GM19193 (cell line): ENCODE data around the gene QKI.

Experiments
- POLR2A ChIP-seq: IDR thresholded peaks from 4 replicates; pipeline ENCODE4 v1.6.1; 2011; ENCODE audit not compliant: insufficient read depth, insufficient read length; ENCODE audit errors: extremely low read depth

The QKI gene

GRCh38 chr6:163444077-163444476 lies 29.6 kb downstream of the QKI start:
- no peak for TF ChIP-seq POLR2A

- TF ChIP-seq POLR2A, result no peak
Measured at GRCh38 chr6:163446549-163446948, 32.0 kb downstream of the QKI start.

- no peak for TF ChIP-seq POLR2A
Measured at GRCh38 chr6:163449076-163449475, 34.6 kb downstream of the QKI start.

GRCh38 chr6:163454425-163454824 lies 39.9 kb downstream of the QKI start:
- TF ChIP-seq POLR2A, result no peak

DNA sequence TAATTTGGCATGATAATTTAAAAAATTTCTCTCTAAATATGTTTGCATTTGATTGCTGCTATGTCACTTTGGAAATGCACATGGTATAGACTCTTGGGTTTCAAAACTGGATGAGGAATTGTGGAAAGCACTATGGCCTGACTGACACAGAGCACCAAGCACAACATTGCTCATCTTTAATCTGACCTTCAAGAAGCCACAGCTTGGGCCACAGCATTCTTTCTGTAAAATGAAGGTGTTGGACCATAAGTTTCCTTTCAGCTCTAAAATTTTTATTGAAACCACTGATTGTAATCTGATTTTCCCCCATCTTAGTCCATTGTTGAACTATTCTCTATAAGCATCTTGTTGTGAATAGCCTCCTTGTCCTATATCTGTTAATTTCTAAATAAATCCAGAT lies 41.0 kb downstream of the QKI start:
- TF ChIP-seq POLR2A, result no peak

DNA sequence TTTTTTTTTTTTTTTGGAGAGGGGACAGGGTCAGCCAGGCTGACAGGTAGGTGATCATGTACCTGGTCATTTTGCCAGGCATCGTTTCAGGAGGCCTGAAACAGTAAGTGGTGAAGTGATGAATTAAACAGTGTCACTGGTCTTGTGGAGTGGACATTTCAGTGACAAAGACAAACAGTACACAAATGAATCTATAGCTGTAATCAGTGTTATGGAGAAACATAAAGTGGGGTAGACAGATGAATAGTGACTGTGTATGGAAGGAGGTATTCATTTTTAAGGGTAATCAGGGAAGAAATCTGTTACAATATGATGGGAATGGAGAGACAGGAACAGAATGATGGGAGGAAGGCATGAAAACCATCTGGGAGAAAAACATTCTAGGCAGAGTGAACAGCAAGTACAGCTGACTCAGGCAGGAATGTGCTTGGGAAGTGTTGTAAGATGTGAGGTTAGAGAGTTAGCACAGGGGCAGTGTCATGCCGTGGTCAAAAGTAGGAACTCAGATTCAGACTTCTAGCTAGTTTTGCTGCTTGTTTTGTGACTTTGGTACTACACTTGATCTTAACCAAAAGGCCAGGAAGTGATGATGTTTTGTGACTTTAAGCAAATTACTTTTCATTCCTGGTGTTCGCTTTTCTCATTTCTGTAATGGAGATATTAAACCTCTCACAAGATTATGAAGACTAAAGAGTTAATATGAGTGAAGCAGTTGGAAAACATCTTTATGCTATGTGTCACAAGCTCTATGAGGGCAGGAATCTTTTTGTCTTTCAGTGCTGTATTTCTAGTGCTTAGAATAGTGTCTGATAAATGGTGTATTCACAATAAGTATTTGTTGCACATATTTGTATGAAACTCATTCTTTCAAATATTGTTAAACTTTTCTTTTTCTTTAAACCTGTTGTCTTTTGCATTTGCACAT lies 43.4 kb downstream of the QKI start:
- no peak for TF ChIP-seq POLR2A

DNA sequence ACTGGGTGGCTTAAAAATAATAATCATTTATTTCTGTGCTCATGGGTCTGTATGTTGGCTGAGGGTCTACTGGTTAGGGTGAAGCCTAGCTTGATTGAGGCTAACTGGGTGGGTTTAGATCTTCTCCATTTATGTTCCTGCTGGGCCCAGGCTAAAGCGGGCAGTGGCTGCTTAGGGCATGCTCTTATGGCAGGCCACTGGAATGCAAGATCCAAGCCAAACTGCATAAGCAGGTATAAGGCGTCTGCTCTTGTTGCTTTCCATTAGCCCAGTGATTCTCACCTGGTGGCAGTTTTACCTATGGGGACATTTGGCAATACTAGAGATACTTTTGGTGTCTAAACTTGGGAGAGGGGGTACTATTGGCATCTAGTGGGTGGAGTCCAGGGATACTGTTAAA lies 44.5 kb downstream of the QKI start:
- no peak for TF ChIP-seq POLR2A

DNA sequence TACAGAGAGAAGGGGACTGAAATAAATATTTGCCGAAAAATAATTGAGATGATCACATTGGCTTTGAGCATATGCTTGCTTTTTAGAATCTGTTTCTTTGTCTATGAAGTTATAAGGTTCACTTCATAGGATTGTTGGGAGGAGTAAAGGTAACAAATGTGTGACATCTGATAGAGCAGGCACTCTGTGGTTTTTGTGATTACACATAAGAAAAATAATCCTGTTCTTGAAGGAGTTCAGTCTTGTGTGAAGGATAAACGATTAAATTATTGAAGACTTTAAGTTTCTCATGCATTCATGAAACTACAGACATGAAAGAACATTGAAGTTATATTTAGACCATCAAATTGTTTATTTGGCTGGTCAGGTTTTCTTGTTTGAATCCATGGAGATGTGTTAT lies 45.0 kb downstream of the QKI start:
- TF ChIP-seq POLR2A, result no peak

GRCh38 chr6:163460307-163460782 lies 45.8 kb downstream of the QKI start:
- no peak for TF ChIP-seq POLR2A

DNA sequence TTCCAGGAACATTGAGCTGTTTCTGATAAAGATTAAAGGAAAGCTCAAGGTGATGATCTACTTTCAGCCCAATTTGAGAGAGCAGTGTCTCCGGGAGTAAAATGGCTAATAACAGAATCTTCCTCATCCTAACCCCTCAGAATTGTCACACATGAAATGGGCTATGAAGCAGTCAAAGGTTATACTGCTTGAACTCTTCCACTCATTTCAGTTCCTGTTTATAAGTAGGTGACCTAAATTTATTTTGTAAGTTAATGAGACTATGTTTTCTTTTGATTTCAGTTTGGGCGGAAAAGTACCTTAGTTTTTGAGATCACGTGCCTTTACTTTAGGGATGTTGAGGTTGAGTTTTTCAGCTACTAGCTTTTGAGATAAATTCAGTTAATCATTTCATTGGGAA lies 47.2 kb downstream of the QKI start:
- no peak for TF ChIP-seq POLR2A

GRCh38 chr6:163463180-163463579 lies 48.7 kb downstream of the QKI start:
- TF ChIP-seq POLR2A, result no peak

DNA sequence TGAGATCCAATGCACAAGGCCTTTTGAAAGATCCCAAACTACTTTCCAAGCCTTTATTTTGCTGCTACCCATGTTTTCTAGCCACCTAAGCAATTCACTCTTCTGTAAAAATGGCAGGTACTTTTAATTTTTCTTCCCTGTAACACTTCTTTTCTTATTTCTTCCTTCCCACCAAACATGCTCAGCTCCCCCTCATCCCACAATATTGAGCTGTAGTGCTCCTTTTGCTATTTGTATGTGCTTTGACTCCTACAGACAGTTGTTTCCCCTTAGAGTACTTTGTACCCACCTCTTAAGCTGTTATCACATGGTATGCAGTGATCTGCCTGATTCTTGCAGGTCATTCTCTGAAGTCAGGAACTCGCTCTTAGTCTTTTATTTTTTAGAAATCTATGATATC lies 49.3 kb downstream of the QKI start:
- no peak for TF ChIP-seq POLR2A

DNA sequence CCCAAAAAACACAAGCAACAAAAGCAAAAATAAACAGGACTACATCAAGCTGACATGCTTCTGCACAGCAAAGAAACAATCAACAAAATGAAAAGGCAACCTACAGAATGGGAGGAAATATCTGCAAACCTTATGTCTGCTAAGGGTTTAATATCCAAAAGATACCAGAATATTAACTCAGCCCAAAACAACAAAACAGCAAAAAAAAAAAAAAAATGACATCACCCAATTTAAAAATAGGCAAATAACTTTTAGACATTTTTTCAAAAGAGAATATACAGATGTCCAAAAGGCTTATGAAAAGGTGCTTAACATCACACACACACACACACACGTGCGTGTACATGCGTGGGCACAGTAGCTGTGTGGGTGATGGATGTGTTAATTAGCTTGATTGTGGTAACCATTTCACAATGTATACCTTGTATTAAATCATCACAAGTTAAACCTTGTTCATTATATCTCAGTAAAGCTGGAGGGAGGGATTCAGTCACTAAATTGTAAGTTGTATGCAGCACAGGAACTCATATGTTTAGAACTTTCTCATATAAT lies 52.4 kb downstream of the QKI start:
- no peak for TF ChIP-seq POLR2A

DNA sequence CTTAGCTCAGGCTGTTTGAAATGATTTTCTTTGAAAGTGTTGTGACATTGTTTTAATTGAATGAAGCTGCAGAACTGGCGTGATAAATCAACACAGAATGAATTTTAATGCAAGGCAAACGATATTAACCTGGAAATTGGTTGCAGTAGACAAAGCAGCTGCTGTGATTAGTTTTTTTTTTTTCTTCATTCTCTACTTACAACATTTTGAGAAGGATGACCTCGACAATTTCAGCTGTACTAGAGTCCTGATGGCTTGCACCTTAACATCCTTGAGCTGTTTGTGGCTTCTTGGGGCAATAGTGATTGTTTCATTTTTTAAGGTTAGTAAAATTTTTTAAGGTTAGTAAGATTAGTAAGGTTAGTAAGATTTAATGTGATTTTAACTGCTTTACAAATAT lies 54.2 kb downstream of the QKI start:
- TF ChIP-seq POLR2A, result no peak

DNA sequence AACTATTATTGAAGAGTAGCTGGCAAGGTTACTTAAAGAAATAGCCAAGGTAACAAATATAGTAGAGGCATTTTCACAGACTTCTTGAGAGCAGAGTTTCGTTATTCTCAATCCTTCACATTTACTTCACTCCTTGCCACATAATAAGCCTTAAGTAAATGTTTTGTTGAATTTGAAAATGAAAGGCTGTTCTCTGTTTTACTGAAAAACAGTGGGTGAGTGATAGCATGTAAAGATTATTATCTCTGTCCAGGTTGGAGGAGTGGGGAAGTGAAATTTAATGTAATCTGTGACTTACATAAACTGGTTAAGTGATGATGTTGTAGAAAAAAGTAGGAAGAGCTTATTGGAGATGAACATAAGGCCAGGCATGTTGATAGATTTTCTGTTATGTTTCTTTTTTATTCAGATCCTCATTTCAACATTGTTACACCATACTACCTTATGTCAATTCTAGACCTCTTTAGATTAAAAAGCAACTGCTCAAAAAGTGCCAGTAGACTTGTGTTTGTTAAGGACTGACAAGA lies 55.0 kb downstream of the QKI start:
- TF ChIP-seq POLR2A, result no peak

GRCh38 chr6:163470611-163471010 lies 56.1 kb downstream of the QKI start:
- no peak for TF ChIP-seq POLR2A

GRCh38 chr6:163474581-163474980 lies 60.1 kb downstream of the QKI start:
- no peak for TF ChIP-seq POLR2A

GRCh38 chr6:163483107-163483506 lies 68.6 kb downstream of the QKI start:
- TF ChIP-seq POLR2A, result no peak
